ENCODE data around the gene MAP3K20. TPM values are rescaled to one million over a fixed set of nuclear protein-coding genes. Genes with fewer than 3 reads are reported as not detected.

Gene MAP3K20
- total and polyA plus RNA-seq, 2 of the 4 experiments (the other 2 are of a cell fraction), result 27.5 to 84.4 TPM

GRCh38 chr2:173286153-173286809, 210.6 kb downstream of the MAP3K20 start:
- Histone ChIP-seq H3K27ac (ENCODE audit: insufficient read depth, low read length) (no peak overlapping the region), H3K14ac (replicated peaks; ENCODE audit: low read depth, low read length) (no peak overlapping the region), H3K27me3 (ENCODE audit: control insufficient read depth, insufficient read depth, low read length) (no peaks in the 10 kb centered on the region), H3K9ac (ENCODE audit: low read depth, low read length) (no peak overlapping the region), H3K4me1 (ENCODE audit: control insufficient read depth, insufficient read depth, low read length) (no peaks in the 10 kb centered on the region; the same call in 1 of the 2 replicates), H3K79me1 (ENCODE audit: low read depth in 1 of 2, low read length in 2 of 2) (no peaks in the 10 kb centered on the region), H4K20me1 (ENCODE audit: insufficient read depth, low read length) (no peaks in the 10 kb centered on the region), H2BK20ac (ENCODE audit: low read depth, low read length) (no peak overlapping the region), H2BK120ac (ENCODE audit: low read depth, low read length) (no peak overlapping the region), H2AK9ac (replicated peaks; ENCODE audit: low read depth, low read length, poor library complexity) (no peak overlapping the region), H3K4me3 (ENCODE audit: insufficient read depth, low read depth, low read length) (no peak overlapping the region), H3K4ac (ENCODE audit: low read depth, low read length) (no peak overlapping the region), H4K91ac (ENCODE audit: insufficient read depth, low read depth, low read length) (no peak overlapping the region), H2BK5ac (ENCODE audit: low read depth, low read length, poor library complexity, severe bottlenecking) (no peak overlapping the region), H3K23ac (ENCODE audit: low read depth, low read length) (no peak overlapping the region), H3K9me1 (ENCODE audit: insufficient read depth, low read length) (no peaks in the 10 kb centered on the region), H2AK5ac (ENCODE audit: low read depth, low read length) (no peak overlapping the region), H3K4me2 (ENCODE audit: low read depth, low read length) (no peak overlapping the region), H3K36me3 (ENCODE audit: control insufficient read depth, insufficient read depth, low read length) (no peaks in the 10 kb centered on the region), H3K56ac (ENCODE audit: extremely low read depth, insufficient read depth, low read length) (no peak overlapping the region), H2BK15ac (ENCODE audit: low read depth, low read length) (no peak overlapping the region), H2AFZ (replicated peaks; ENCODE audit: low read length, poor library complexity) (no peak overlapping the region), H3K18ac (ENCODE audit: low read depth, low read length) (no peak overlapping the region), H3K9me3 (ENCODE audit: control insufficient read depth, insufficient read depth, low read length) (no peaks in the 10 kb centered on the region), H4K5ac (ENCODE audit: low read depth, low read length) (no peak overlapping the region), H4K8ac (ENCODE audit: low read depth in 2 of 2, low read length in 2 of 2) (no peak overlapping the region)
- ATAC-seq (ENCODE audit: low read depth) (no peak), DNase-seq (no peak)
- no TSS peak for BruUV-seq (replicated peaks)
- POLR2A ChIA-PET (ENCODE audit: unreplicated experiment), result no interaction called here
- dilution Hi-C loops (cut with HindIII; ENCODE audit: low sequenced_read_pairs, unreplicated experiment), result no loop called here
- no CpG with 5 or more reads among the region's 7 CpGs for WGBS, 2 experiments (ENCODE audit: extremely low coverage in 2 of 2, insufficient read length in 1 of 2)
- intact Hi-C loops (cut with micrococcal nuclease), result no loop called here
- no peak for TF ChIP-seq POLR2A (IDR thresholded peaks at IDR 0.05; ENCODE audit: low read depth, low read length)
- CTCF ChIA-PET, result no interaction called here
- in situ Hi-C loops (cut with MboI; ENCODE audit: low sequenced_read_pairs), result no loop called here
